Effector memory CD4-positive, alpha-beta T cell (primary cell): ENCODE data around the gene HOXC9.

Experiments used
- DNase-seq, 3 donors: peaks; one replicate each; pipeline ENCODE4 v3.0.0-alpha.2; 2020
- H3K27ac ChIP-seq: 2 replicates; pipeline ENCODE4 v1.7.0; 2013; ENCODE audit warnings: mild to moderate bottlenecking, low read length, moderate library complexity; ENCODE audit not compliant: insufficient read depth, poor library complexity, severe bottlenecking
- H3K27me3 ChIP-seq: replicated peaks from 2 replicates; pipeline ENCODE4 v1.7.0; 2013; ENCODE audit warnings: mild to moderate bottlenecking, low read length; ENCODE audit not compliant: insufficient read depth, control insufficient read depth, poor library complexity, severe bottlenecking
- H3K36me3 ChIP-seq: 2 replicates; pipeline ENCODE4 v1.7.0; 2013; ENCODE audit warnings: mild to moderate bottlenecking, low read length, moderate library complexity; ENCODE audit not compliant: control insufficient read depth, insufficient read depth
- H3K4me1 ChIP-seq: 2 replicates; pipeline ENCODE4 v1.7.0; 2013; ENCODE audit warnings: low read length, mild to moderate bottlenecking; ENCODE audit not compliant: control insufficient read depth, insufficient read depth, poor library complexity, severe bottlenecking
- H3K4me3 ChIP-seq: 2 replicates; pipeline ENCODE4 v1.7.0; 2013; ENCODE audit warnings: low read length, low read depth, mild to moderate bottlenecking; ENCODE audit not compliant: insufficient read depth, poor library complexity, severe bottlenecking
- H3K9me3 ChIP-seq: 2 replicates; pipeline ENCODE4 v1.7.0; 2013; ENCODE audit warnings: mild to moderate bottlenecking, low read length, moderate library complexity; ENCODE audit not compliant: control insufficient read depth

Gene HOXC9

DNA sequence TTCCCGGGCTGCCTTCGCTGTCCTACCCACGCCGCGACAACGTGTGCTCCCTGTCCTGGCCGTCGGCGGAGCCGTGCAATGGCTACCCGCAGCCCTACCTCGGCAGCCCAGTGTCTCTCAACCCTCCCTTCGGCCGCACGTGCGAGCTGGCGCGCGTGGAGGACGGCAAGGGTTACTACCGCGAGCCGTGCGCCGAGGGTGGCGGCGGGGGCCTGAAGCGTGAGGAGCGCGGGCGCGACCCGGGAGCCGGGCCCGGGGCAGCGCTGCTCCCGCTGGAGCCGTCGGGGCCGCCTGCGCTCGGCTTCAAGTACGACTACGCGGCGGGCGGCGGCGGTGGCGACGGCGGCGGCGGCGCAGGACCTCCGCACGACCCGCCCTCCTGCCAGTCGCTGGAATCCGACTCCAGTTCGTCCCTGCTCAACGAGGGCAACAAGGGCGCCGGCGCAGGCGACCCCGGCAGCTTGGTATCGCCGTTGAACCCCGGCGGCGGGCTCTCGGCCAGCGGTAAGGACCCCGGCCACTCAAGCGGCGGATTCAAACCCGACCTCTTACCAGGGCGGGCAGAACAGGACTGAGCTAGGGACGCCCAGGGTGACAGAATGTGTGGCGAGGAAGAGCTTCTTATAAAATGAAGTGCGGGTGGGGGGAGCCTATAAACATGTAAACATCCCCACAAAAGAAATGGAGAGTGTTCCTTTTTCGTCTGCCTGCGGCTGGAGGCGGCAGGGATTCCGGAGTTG, 44.8 kb upstream of the HOXC9 start:
- Histone ChIP-seq H3K4me3 (no peak overlapping the region), H3K27me3 (peaks cover 91% of the 10 kb centered on the region), H3K27ac (no peak overlapping the region), H3K36me3 (no peaks in the 10 kb centered on the region), H3K4me1 (peaks cover 12% of the 10 kb centered on the region), H3K9me3 (peaks cover 3% of the 10 kb centered on the region)
- no peak for DNase-seq

GRCh38 chr12:53955776-53956250, 44.1 kb upstream of the HOXC9 start:
- Histone ChIP-seq H3K27ac (no peak overlapping the region), H3K4me3 (no peak overlapping the region), H3K36me3 (no peaks in the 10 kb centered on the region), H3K27me3 (peaks cover 91% of the 10 kb centered on the region), H3K9me3 (peaks cover 3% of the 10 kb centered on the region), H3K4me1 (peaks cover 12% of the 10 kb centered on the region)
- no peak for DNase-seq

DNA sequence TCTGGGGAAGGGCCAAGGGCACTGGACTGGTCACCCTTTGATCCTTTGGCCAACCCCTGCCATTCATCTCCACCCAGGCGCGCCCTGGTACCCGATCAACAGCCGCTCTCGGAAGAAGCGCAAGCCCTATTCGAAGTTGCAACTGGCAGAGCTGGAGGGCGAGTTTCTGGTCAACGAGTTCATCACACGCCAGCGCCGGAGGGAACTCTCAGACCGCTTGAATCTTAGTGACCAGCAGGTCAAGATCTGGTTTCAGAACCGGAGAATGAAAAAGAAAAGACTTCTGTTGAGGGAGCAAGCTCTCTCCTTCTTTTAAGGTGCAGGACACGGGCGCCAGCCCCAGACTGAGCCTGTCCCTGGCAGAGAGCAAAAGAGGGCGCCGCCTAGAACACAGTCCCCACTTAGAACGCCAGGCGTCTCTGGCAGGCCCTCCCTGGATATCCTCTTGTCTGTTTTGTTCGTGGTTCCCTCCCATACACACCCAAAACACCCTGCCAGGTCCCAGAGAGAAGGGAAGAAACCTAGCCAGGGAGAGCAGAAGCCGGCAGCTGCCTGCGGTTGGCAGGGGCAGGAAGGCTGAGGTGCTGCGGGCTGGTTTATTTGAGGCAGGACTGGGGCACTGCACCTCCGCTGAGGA, 43.6 kb upstream of the HOXC9 start:
- peaks cover 88% of the 10 kb centered on the region for H3K27me3 ChIP-seq
- DNase-seq = no peak
- no peaks in the 10 kb centered on the region for H3K36me3 ChIP-seq
- no peak overlapping the region for H3K27ac ChIP-seq
- H3K4me3 ChIP-seq = no peak overlapping the region
- H3K9me3 ChIP-seq = peaks cover 3% of the 10 kb centered on the region
- peaks cover 12% of the 10 kb centered on the region for H3K4me1 ChIP-seq

DNA sequence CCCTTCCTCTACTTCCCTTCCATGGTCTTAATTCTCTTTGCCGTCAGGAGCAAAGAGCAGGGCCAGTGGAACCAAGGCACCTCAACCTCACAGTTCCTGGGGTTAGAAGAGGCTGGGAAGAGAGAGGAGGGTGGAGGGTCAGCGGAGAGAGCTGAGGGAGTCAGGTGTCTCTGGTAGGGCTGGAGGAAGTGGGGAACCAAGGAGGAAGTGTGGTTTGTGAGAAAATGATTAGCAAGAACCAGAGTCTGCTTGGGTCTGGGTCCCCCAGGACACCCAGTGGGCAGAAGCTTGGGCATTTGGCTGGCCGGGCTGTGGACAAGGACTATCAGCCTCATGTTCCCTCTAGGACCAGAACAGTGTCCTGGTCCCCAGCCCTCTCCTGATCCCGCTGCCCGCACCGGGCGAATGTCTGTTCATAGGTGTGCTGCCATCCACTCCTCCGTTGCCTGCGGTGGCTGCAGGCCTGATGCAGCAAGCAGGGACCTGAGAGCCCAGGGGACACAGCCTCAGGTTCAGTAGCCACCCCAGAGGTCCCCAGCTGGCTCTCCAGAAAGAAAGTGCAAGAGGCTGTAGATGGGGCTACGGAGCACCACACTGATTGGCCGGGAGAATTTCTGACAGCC, 42.9 kb upstream of the HOXC9 start:
- Histone ChIP-seq H3K36me3 (no peaks in the 10 kb centered on the region), H3K4me3 (no peak overlapping the region), H3K27me3 (peaks cover 84% of the 10 kb centered on the region), H3K27ac (no peak overlapping the region), H3K4me1 (peaks cover 12% of the 10 kb centered on the region), H3K9me3 (peaks cover 3% of the 10 kb centered on the region)
- no peak for DNase-seq

DNA sequence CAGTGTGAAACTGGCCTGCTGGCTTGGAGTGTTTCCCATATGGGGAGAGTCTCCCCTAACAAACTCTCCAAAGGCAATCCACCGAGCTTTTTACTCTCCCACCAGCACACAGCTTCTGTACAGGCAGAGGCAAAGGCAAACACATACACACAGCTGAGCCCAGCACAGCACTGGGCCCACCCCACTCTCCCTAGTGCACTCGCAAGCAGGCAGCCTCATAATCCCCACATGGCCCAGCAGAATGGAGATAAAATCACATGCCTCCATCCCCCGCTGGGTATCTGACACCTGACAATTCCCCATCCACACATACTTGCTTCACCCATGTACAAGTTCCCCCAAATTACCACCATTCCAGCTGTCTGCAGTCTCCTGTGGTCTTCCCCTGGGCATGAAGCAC, 41.8 kb upstream of the HOXC9 start:
- no peak for DNase-seq
- peaks cover 7% of the 10 kb centered on the region for H3K4me1 ChIP-seq
- peaks cover 3% of the 10 kb centered on the region for H3K9me3 ChIP-seq
- peaks cover 83% of the 10 kb centered on the region for H3K27me3 ChIP-seq
- no peaks in the 10 kb centered on the region for H3K36me3 ChIP-seq
- H3K4me3 ChIP-seq = no peak overlapping the region
- H3K27ac ChIP-seq = no peak overlapping the region

DNA sequence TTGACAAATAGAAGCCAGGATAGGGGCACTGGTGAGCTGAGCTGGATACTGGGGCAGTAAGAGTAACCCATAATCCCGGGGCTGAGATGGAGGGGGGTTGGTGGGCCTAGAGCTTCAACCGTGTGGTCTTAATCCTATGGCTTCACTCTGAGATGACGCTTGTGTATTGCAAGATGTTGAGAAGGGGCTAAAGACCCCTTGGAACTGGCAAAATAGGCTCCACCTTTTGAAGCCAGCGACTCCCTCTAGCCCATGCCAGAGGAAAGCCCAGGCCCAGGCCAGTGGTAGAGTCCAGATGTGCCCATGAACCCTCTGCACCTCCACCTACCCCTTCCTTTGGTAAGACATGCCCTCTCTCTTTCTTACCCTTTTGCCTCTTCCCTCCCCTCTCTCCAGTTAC, 40.6 kb upstream of the HOXC9 start:
- Histone ChIP-seq H3K36me3 (no peaks in the 10 kb centered on the region), H3K4me3 (no peak overlapping the region), H3K27me3 (peaks cover 83% of the 10 kb centered on the region), H3K9me3 (no peaks in the 10 kb centered on the region), H3K4me1 (peaks cover 7% of the 10 kb centered on the region), H3K27ac (no peak overlapping the region)
- no peak for DNase-seq

GRCh38 chr12:53960187-53961024, 39.6 kb upstream of the HOXC9 start:
- Histone ChIP-seq H3K9me3 (no peaks in the 10 kb centered on the region), H3K27me3 (peaks cover 80% of the 10 kb centered on the region), H3K4me1 (peaks cover 12% of the 10 kb centered on the region), H3K36me3 (no peaks in the 10 kb centered on the region), H3K27ac (no peak overlapping the region), H3K4me3 (no peak overlapping the region)
- DNase-seq = no peak

DNA sequence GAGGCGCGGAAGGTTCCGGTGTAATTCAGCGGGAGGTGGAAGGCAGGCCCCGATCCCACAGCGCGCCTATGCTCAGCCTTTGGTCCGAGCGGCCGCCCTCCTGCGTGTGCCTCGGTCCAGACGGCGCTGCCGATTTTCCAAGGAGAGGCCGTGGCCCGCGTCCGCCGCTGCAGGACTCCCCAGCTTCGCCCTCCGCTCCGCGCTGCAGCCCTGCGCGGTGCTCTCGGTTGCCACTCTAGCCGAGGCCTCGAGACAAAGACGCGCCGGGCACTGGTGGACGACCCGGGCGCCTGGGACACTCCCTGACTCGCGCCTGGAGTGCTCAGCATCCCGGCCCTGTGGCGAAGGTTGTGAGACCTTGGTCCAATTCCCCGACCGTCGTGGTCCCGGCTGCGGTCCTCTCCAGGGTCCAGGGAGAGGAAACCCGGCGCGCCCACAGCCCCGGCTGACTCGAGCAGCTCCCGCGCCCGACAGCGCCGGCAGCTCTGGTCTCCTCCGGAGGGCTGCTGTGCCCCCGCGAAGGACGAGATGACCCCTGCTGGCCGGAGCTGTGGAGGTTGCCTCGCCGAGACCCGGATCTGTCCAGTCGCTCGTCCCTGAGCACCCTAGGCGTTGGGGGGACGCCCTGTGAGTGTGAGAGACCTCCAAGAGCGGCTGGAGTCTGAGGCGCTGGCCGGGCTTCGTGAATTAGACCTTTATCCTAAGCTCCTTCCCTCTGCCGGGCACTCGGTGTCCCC, 38.8 kb upstream of the HOXC9 start:
- Histone ChIP-seq H3K4me3 (no peak overlapping the region), H3K4me1 (peaks cover 19% of the 10 kb centered on the region), H3K36me3 (no peaks in the 10 kb centered on the region), H3K9me3 (no peaks in the 10 kb centered on the region), H3K27me3 (peaks cover 80% of the 10 kb centered on the region), H3K27ac (no peak overlapping the region)
- DNase-seq = no peak

GRCh38 chr12:53963005-53963404, 37.0 kb upstream of the HOXC9 start:
- H3K36me3 ChIP-seq = no peaks in the 10 kb centered on the region
- no peak overlapping the region for H3K27ac ChIP-seq
- peaks cover 23% of the 10 kb centered on the region for H3K4me1 ChIP-seq
- no peak overlapping the region for H3K4me3 ChIP-seq
- H3K9me3 ChIP-seq = no peaks in the 10 kb centered on the region
- DNase-seq = no peak
- H3K27me3 ChIP-seq = peaks cover 81% of the 10 kb centered on the region
